IPS DF 4.7 (cell line): ENCODE results near the gene HACD1.

Experiments
- DNase-seq: peaks from one replicate; pipeline ENCODE4 v3.0.0-alpha.2; 2013; ENCODE audit warnings: low spot score; ENCODE audit errors: extremely low read depth

HACD1 gene

GRCh38 chr10:17617031-17617911 lies at the start of gene HACD1:
TSS of gene HACD1 (minus strand) at chr10:17617374. CDS start at chr10:17617339, 35 bp downstream.
- no peak for DNase-seq

GRCh38 chr10:17665747-17666146 lies 48.6 kb upstream of the HACD1 start:
- DNase-seq: no peak

GRCh38 chr10:17663450-17663849 lies 46.3 kb upstream of the HACD1 start:
- no peak for DNase-seq

- DNase-seq: no peak
These were observed 45.3 kb upstream of the HACD1 start for GRCh38 chr10:17662193-17663138.

- no peak for DNase-seq
These were observed 44.3 kb upstream of the HACD1 start for GRCh38 chr10:17661510-17661909.

- DNase-seq: no peak
These were observed 43.7 kb upstream of the HACD1 start for GRCh38 chr10:17660921-17661320.

- no peak for DNase-seq
These were observed 42.2 kb upstream of the HACD1 start for GRCh38 chr10:17659365-17659764.

- no peak for DNase-seq
These were observed 39.9 kb upstream of the HACD1 start for GRCh38 chr10:17657103-17657500.

- DNase-seq: no peak
These were observed 38.5 kb upstream of the HACD1 start for GRCh38 chr10:17655567-17656146.

- no peak for DNase-seq
These were observed 37.8 kb upstream of the HACD1 start for GRCh38 chr10:17655009-17655408.

GRCh38 chr10:17652585-17652984 lies 35.4 kb upstream of the HACD1 start:
- no peak for DNase-seq

- no peak for DNase-seq
These were observed 34.7 kb upstream of the HACD1 start for GRCh38 chr10:17651896-17652295.

- no peak for DNase-seq
These were observed 33.2 kb upstream of the HACD1 start for GRCh38 chr10:17650416-17650815.

GRCh38 chr10:17649836-17650235 lies 32.7 kb upstream of the HACD1 start:
- no peak for DNase-seq

GRCh38 chr10:17649052-17649451 lies 31.9 kb upstream of the HACD1 start:
- DNase-seq: no peak

GRCh38 chr10:17648243-17649035 lies 31.3 kb upstream of the HACD1 start:
- DNase-seq: no peak

- DNase-seq: no peak
These were observed 30.2 kb upstream of the HACD1 start for GRCh38 chr10:17647326-17647725.

GRCh38 chr10:17645621-17646345 lies 28.6 kb upstream of the HACD1 start:
- no peak for DNase-seq

GRCh38 chr10:17644485-17644943 lies 27.3 kb upstream of the HACD1 start:
- DNase-seq: no peak
